K562 (cell line): ENCODE results near the gene DLGAP1. TPM values are rescaled to one million over a fixed set of nuclear protein-coding genes. Genes with fewer than 3 reads are reported as not detected.

Experiments used
- CBX2 ChIP-seq: fragments of 200-600 bp; sonication (generic); IDR thresholded peaks from one replicate; pipeline ENCODE4 v1.6.1; 2012; ENCODE audit warnings: mild to moderate bottlenecking, low read length, inconsistent platforms; ENCODE audit not compliant: insufficient read depth, poor library complexity, severe bottlenecking
- CLOCK ChIP-seq: fragments of 250-450 bp; sonication (Bioruptor Pico); IDR thresholded peaks from 2 replicates; pipeline ENCODE4 v1.4.0; 2020; ENCODE audit warnings: mild to moderate bottlenecking, moderate library complexity, borderline replicate concordance
- EGR1 ChIP-seq: fragments of 450-650 bp; conservative IDR thresholded peaks from 2 replicates; pipeline ENCODE4 v1.6.1; 2017; ENCODE audit warnings: mild to moderate bottlenecking
- HNRNPL ChIP-seq: fragments of 200-400 bp; formaldehyde crosslinking; IDR thresholded peaks from 2 replicates; pipeline ENCODE4 v1.6.1; 2017; ENCODE audit warnings: low read depth, mild to moderate bottlenecking, low read length
- RFX7 ChIP-seq: fragments of 250-450 bp; sonication (Bioruptor Pico); IDR thresholded peaks from 2 replicates; pipeline ENCODE4 v1.5.1; 2021; ENCODE audit warnings: mild to moderate bottlenecking
- STAT5B ChIP-seq: fragments of 250-450 bp; sonication (Bioruptor Pico); IDR thresholded peaks from 2 replicates; pipeline ENCODE4 v1.8.0; 2021; ENCODE audit warnings: mild to moderate bottlenecking, inconsistent platforms
- TARDBP ChIP-seq: fragments of 450-650 bp; IDR thresholded peaks from 2 replicates; pipeline ENCODE4 v1.6.1; 2016
- TEAD4 ChIP-seq, 2 experiments: sonication (generic) in 1 of 2; formaldehyde crosslinking in 1 of 2; IDR thresholded peaks; 2 replicates each; pipeline versions ENCODE4 v1.6.1 to v1.8.0; 2012 to 2022; ENCODE audit warnings: borderline replicate concordance in 1 of 2, inconsistent platforms in 1 of 2, low read length in 1 of 2, mild to moderate bottlenecking in 1 of 2, missing genetic modification reagents in 1 of 2
- VEZF1 ChIP-seq: fragments of 200-800 bp; sonication (Bioruptor generic); IDR thresholded peaks from 2 replicates; pipeline ENCODE4 v1.6.1; 2017; ENCODE audit warnings: missing genetic modification characterization, missing compliant biosample characterization
- ZFP1 ChIP-seq: fragments of 450-650 bp; formaldehyde crosslinking; IDR thresholded peaks from 2 replicates; pipeline ENCODE4 v1.4.0; 2020; ENCODE audit warnings: mild to moderate bottlenecking, mixed read lengths
- ZNF75A ChIP-seq: fragments of 450-650 bp; formaldehyde crosslinking; IDR thresholded peaks from 2 replicates; pipeline ENCODE4 v1.4.0; 2020; ENCODE audit warnings: mild to moderate bottlenecking
- ZNF76 ChIP-seq: fragments of 250-450 bp; sonication (Bioruptor Pico); IDR thresholded peaks from 2 replicates; pipeline ENCODE4 v1.4.0; 2020; ENCODE audit warnings: mild to moderate bottlenecking, moderate library complexity, borderline replicate concordance
- polyA plus RNA-seq, 8 experiments: library from polyadenylated mRNA; depleted of rRNA in 4 of 8; stranded (reverse) in 5 of 8; unstranded in 3 of 8; fragments of >200 nt; fragmentation: Nextera tagmentation in 2 of 8; fragmentation: Illumina TruSeq in 1 of 8; extraction: Ambion mirVana in 2 of 8; extraction: Trizol in 1 of 8; gene quantifications; 2 replicates each; pipeline versions ENCODE4 v1.2.1 to v1.2.3, GENCODE V29; 2011 to 2014; ENCODE audit warnings: inconsistent platforms in 1 of 8, missing spikeins in 1 of 8
- total RNA-seq, 7 experiments: library from RNA; depleted of rRNA in 6 of 7; stranded (reverse); fragments of >200 nt in 6 of 7; fragmentation: Illumina TruSeq in 2 of 7; extraction: Trizol in 2 of 7; gene quantifications; 2 replicates each; pipeline versions ENCODE4 v1.2.1 to v1.2.3, GENCODE V29; 2011 to 2021; ENCODE audit warnings: low replicate concordance in 1 of 7

The DLGAP1 gene
- total and polyA plus RNA-seq, 9 of the 15 experiments (the other 6 are each of a cell fraction or from before 2014, with no cell fraction given): 0.04 to 0.22 (median 0.08) TPM

- TF ChIP-seq CLOCK (CRISPR knock-in tag): peak; percentile 74; the same call in 1 of the 2 replicates
- TF ChIP-seq TEAD4 (IDR thresholded peaks at IDR 0.05; ENCODE audit: low read length): 0 out of 2 replicates have a peak, but pooled peaks have one; percentile 4
- TF ChIP-seq TEAD4 (CRISPR knock-in tag; IDR thresholded peaks at IDR 0.05; ENCODE audit: borderline replicate concordance): no peak
- no peak for TF ChIP-seq TARDBP
- TF ChIP-seq RFX7: no peak
- TF ChIP-seq EGR1: no peak
- TF ChIP-seq ZNF75A (CRISPR knock-in tag): no peak
- TF ChIP-seq STAT5B (CRISPR knock-in tag): no peak
- TF ChIP-seq ZNF76 (CRISPR knock-in tag): peak; percentile 82; the same call in 1 of the 2 replicates
- no peak for TF ChIP-seq HNRNPL
- no peak for TF ChIP-seq VEZF1 (CRISPR knock-in tag)
- no peak; the same call in 1 of the 2 replicates for TF ChIP-seq ZFP1 (CRISPR knock-in tag)
- TF ChIP-seq CBX2: no peak
Measured at GRCh38 chr18:3655254-3656050, 799.7 kb downstream of the DLGAP1 start (continued).
